ENCODE results near the gene GPBAR1.
"Not testable (repeated sequence)": the region's sequence is repeated elsewhere in the genome, so short reads cannot be mapped to it uniquely, and the experiment has no call there.

Gene GPBAR1

DNA sequence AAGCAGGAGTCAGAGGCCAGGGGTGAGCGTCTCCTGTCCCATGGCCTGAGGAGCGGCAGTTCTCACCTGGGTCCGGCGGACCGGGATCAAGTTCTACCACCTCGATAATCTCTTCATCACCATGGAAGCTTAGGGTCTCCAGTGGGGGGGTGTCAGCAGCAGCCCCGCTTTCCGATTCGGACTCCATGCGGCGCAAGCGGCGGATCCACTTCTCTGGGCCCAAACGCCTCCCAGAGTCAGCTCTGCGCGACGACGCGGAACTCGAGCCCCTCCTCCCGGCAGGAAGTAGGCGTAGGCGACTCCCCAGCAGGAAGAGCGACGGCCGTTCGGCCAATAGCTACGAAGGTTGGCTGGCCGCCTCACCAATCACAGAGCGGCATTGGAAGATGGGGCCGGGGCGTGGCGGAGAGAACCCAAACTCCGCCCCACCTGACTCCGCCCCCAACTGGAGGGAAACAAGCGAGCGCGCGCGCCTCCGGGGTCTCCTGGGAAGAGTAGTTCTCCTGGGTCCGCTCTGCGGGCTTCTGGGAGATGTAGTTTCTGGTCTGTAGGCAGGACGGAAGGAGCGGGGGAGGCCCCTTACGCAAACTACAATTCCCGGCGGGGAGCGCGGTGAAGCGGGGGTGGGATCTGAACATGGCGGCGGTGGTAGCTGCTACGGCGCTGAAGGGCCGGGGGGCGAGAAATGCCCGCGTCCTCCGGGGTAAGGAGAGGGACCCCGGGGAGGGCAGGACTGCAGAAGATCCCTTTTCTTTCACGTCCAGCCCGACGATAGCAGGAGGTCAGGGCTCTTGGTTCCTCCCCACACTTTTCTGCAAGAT, 9.3 kb downstream of the GPBAR1 start, which contains the start of the genes AAMP and PNKD:
Gene AAMP (minus strand): TSS at position 238 of the 821 bp plus-strand sequence. CDS start 51 bp downstream, at position 187.
Gene PNKD (plus strand): TSS at position 620 of the 821 bp plus-strand sequence. CDS start 17 bp downstream, at position 637.
- TF ChIP-seq, protein P1, sequence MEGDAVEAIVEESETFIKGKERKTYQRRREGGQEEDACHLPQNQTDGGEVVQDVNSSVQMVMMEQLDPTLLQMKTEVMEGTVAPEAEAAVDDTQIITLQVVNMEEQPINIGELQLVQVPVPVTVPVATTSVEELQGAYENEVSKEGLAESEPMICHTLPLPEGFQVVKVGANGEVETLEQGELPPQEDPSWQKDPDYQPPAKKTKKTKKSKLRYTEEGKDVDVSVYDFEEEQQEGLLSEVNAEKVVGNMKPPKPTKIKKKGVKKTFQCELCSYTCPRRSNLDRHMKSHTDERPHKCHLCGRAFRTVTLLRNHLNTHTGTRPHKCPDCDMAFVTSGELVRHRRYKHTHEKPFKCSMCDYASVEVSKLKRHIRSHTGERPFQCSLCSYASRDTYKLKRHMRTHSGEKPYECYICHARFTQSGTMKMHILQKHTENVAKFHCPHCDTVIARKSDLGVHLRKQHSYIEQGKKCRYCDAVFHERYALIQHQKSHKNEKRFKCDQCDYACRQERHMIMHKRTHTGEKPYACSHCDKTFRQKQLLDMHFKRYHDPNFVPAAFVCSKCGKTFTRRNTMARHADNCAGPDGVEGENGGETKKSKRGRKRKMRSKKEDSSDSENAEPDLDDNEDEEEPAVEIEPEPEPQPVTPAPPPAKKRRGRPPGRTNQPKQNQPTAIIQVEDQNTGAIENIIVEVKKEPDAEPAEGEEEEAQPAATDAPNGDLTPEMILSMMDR (conservative IDR thresholded peaks at IDR 0.05; ENCODE audit: low read depth, low read length) = peak; percentile 29
- peak within 1 kb of the TSS; percentile 94 for H3K4me3 ChIP-seq (ENCODE audit: low read depth, low read length)
- DNase-seq (ENCODE audit: low read depth) = peak; percentile 100

DNA sequence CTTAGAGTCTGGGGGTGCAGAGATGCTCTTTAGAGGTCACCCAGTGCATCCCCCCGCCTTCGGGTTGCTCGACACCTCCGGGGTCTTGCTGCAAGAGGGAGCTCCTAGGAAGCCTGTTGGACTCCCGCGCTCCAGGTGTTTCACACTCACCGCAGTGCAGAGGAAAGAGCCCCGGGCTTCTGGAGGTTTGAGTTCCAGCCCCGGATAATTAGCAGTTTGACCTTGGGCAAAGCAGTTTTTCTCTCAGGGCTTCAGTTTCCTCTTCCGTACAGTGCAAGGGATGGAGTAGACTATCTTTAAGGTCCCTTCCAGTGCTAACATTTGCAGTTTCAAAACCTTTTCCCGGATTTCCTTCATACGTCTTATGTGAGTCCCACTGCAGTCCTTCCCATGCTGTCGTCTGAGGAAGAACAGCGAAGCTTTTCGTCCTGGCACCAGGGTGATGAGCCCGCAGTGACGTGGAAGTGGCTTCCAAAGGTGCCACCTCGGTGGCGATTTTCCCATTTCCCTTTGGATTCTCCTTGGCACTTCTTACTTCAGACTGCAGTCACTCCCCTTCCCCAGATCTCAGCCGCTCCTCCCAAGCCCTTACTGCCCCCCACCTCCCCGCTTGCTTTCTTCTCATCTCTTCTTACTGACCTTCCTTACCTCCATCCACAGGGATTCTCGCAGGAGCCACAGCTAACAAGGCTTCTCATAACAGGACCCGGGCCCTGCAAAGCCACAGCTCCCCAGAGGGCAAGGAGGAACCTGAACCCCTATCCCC, 10.1 kb downstream of the GPBAR1 start:
- TF ChIP-seq, protein P1 (conservative IDR thresholded peaks at IDR 0.05; ENCODE audit: low read depth, low read length) = no peak
- H3K4me3 ChIP-seq (ENCODE audit: low read depth, low read length) = peak overlapping the region; percentile 94
- DNase-seq (ENCODE audit: low read depth) = no peak

DNA sequence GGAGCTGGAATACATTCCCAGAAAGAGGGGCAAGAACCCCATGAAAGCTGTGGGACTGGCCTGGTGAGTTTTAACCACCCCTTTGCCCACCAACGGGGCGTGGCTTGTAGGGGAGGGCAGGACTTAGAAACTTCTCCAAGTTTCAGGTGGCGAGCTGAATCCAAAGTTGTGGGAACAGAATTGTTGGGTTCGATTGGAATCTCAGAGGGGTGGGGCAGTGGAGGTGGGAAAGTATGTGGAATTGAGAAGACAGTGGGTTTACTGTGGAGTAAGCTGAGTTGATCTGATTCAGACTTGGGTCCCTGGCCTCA, 10.6 kb downstream of the GPBAR1 start:
- no peak for DNase-seq (ENCODE audit: low read depth)
- H3K4me3 ChIP-seq (ENCODE audit: low read depth, low read length) = peak overlapping the region; percentile 94
- TF ChIP-seq, protein P1 (conservative IDR thresholded peaks at IDR 0.05; ENCODE audit: low read depth, low read length) = no peak

DNA sequence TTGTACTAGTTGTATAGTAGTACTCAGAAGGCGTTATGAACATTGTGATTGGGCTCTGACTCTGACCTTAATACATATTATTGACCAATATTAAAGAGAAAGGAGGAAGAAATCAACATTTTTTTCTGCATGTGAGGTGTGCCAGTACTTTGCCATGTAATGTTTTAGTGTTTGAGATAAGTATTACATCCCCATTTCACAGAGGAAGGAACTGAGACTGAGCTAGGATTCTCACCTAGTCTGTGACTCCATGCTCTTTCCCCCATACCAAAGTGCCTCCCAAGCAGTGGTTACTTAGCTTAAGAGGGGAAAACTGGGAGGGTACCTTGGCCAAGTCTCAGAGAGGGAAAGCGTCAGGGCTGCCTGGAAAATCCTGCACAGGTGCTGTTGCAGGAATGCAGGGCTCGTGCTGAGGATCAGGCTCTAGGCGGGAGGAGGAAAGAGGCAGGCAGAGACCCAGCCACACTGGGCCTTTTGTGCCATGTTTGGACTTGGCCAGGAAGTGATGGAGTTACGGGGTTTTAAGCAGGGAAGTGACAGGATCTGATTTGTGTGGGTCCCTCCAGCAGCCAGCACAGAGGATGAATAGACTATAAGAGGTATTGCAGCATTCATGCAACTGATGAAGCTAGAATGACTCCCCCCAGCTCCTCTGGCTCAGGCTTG, 11.2 kb downstream of the GPBAR1 start:
- TF ChIP-seq, protein P1 (conservative IDR thresholded peaks at IDR 0.05; ENCODE audit: low read depth, low read length) = no peak
- no peak overlapping the region for H3K4me3 ChIP-seq (ENCODE audit: low read depth, low read length)
- no peak for DNase-seq (ENCODE audit: low read depth)

DNA sequence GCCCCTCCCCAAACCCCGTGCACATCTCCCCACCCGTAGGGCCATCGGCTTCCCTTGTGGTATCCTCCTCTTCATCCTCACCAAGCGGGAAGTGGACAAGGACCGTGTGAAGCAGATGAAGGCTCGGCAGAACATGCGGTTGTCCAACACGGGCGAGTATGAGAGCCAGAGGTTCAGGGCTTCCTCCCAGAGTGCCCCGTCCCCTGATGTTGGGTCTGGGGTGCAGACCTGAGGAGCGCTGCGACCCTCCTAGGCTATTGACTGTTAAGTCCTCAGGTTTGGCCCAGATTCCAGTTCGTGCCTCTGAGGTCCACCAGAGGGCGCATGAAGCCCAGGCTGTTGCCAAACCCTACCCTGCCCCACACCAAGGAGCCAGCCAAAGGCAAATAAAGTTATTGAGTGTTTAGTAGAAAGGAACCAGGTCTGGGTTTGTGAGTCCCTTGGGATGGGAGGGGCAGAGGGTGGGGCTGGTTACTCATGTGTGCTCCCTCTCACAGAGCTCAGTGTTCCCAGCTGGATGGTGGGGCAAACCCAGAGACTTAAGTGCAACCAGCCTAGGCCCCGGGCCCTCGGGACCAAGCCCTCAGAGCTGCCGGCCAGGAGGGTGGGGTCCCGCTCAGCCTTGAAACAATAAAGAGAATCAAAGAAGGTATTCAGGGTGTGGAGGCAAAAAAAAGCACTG, 11.9 kb downstream of the GPBAR1 start:
- DNase-seq (ENCODE audit: low read depth) = peak; percentile 93
- TF ChIP-seq, protein P1 (conservative IDR thresholded peaks at IDR 0.05; ENCODE audit: low read depth, low read length) = peak; percentile 93
- H3K4me3 ChIP-seq (ENCODE audit: low read depth, low read length) = no peak overlapping the region

DNA sequence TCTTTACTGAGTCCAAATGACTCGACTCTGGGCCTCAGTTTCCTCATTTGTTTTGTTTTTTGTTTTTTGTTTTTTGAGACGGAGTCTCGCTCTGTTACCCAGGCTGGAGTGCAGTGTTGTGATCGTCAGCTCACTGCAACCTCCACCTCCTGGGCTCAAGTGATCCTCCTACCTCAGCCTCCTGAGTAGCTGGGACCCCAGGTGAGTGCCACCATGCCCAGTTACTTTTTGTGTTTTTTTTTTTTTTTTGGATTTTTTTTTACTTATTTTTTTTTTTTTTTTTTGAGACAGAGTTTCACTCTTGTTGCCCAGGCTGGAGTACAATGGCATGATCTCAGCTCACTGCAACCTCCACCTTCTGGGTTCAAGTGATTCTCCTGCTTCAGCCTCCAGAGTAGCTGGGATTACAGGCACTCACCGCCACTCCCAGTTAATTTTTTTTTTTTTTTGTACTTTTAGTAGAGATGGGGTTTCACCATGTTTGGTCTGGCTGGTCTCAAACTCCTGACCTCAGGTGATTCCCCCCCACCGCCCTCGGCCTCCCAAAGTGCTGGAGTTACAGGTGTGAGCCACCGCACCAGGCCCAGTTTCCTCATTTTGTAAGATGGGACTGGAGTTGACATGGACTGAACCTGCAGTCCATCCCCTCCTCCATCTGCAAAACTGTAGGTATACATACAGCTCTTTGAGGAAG, 12.5 kb downstream of the GPBAR1 start:
- not testable (repeated sequence) for H3K4me3 ChIP-seq (ENCODE audit: low read depth, low read length); DNase-seq (ENCODE audit: low read depth)
